HEK293 (cell line): ENCODE results near the gene WASHC4.
"Not testable (repeated sequence)": the region's sequence is repeated elsewhere in the genome, so short reads cannot be mapped to it uniquely, and the experiment has no call there.

Experiments
- ZNF274 ChIP-seq, 2 experiments: fragments of 200-500 bp in 1 of 2; fragments of 450-650 bp in 1 of 2; sonication (Bioruptor generic) in 1 of 2; formaldehyde crosslinking in 1 of 2; IDR thresholded peaks; 2 replicates each; pipeline versions ENCODE4 v1.5.1 to v1.6.1; 2014 to 2016; ENCODE audit warnings: borderline replicate concordance in 1 of 2, inconsistent platforms in 1 of 2, low read length in 1 of 2, missing biosample characterization in 1 of 2, missing genetic modification characterization in 1 of 2
- ZNF292 ChIP-seq: fragments of 450-650 bp; formaldehyde crosslinking; IDR thresholded peaks from 2 replicates; pipeline ENCODE4 v1.5.1; 2016; ENCODE audit warnings: low read depth, missing biosample characterization, missing genetic modification characterization, borderline replicate concordance

- not testable (repeated sequence) for TF ChIP-seq ZNF292 (tag by site-specific recombination); ZNF274 (IDR thresholded peaks at IDR 0.05; ENCODE audit: low read length); ZNF274 (tag by site-specific recombination; IDR thresholded peaks at IDR 0.05; ENCODE audit: borderline replicate concordance)
These were observed 76.4 kb downstream of the WASHC4 start for GRCh38 chr12:105183976-105184375.
